WTC11 (cell line): ENCODE data around the gene PDE6D. TPM values are rescaled to one million over a fixed set of nuclear protein-coding genes. Genes with fewer than 3 reads are reported as not detected.

Source experiments
- ATF1 ChIP-seq: sonication (generic); formaldehyde crosslinking; IDR thresholded peaks from 2 replicates; pipeline ENCODE4 v1.8.1; 2023; ENCODE audit warnings: mild to moderate bottlenecking, moderate library complexity, missing genetic modification reagents
- CREB1 ChIP-seq: sonication (generic); formaldehyde crosslinking; IDR thresholded peaks from 2 replicates; pipeline ENCODE4 v1.8.0; 2023; ENCODE audit warnings: mild to moderate bottlenecking, missing genetic modification reagents
- EMX1 ChIP-seq: fragments of 250-450 bp; sonication (Bioruptor Pico); IDR thresholded peaks from 2 replicates; pipeline ENCODE4 v1.8.0; 2021; ENCODE audit warnings: mild to moderate bottlenecking
- JUN ChIP-seq: sonication (generic); formaldehyde crosslinking; IDR thresholded peaks from 2 replicates; pipeline ENCODE4 v1.8.0; 2023; ENCODE audit warnings: mild to moderate bottlenecking, missing genetic modification reagents
- MYBL2 ChIP-seq: sonication (generic); formaldehyde crosslinking; IDR thresholded peaks from 2 replicates; pipeline ENCODE4 v1.8.1; 2023; ENCODE audit warnings: mild to moderate bottlenecking, moderate library complexity, missing genetic modification reagents
- NFATC4 ChIP-seq: fragments of 250-450 bp; sonication (Bioruptor Pico); IDR thresholded peaks from 2 replicates; pipeline ENCODE4 v1.9.0; 2021; ENCODE audit warnings: mild to moderate bottlenecking
- NR1H2 ChIP-seq: sonication (generic); formaldehyde crosslinking; IDR thresholded peaks from 2 replicates; pipeline ENCODE4 v1.9.0; 2021; ENCODE audit warnings: mild to moderate bottlenecking, moderate library complexity, missing genetic modification reagents
- RORB ChIP-seq: fragments of 250-450 bp; sonication (Bioruptor Pico); IDR thresholded peaks from 2 replicates; pipeline ENCODE4 v1.9.0; 2021; ENCODE audit warnings: mild to moderate bottlenecking
- SMAD3 ChIP-seq: sonication (generic); formaldehyde crosslinking; IDR thresholded peaks from 2 replicates; pipeline ENCODE4 v1.8.0; 2022; ENCODE audit warnings: missing genetic modification reagents, mild to moderate bottlenecking, borderline replicate concordance
- ZBTB21 ChIP-seq: sonication (generic); formaldehyde crosslinking; IDR thresholded peaks from 2 replicates; pipeline ENCODE4 v1.8.1; 2023; ENCODE audit warnings: mild to moderate bottlenecking, missing genetic modification reagents, borderline replicate concordance
- ZNF232 ChIP-seq: sonication (generic); formaldehyde crosslinking; IDR thresholded peaks from 2 replicates; pipeline ENCODE4 v1.8.0; 2022; ENCODE audit warnings: mild to moderate bottlenecking, missing genetic modification reagents
- ZNF423 ChIP-seq: fragments of 250-450 bp; sonication (Bioruptor Pico); IDR thresholded peaks from 2 replicates; pipeline ENCODE4 v2.1.2; 2022; ENCODE audit warnings: mild to moderate bottlenecking, moderate library complexity
- total RNA-seq: library from RNA; stranded (reverse); gene quantifications from 3 replicates; pipeline ENCODE4 v1.2.3, GENCODE V29; 2021
- TF ChIP-seq, protein P1 (sequence below): sonication (generic); formaldehyde crosslinking; IDR thresholded peaks from 2 replicates; pipeline ENCODE4 v1.8.1; 2023; ENCODE audit warnings: mild to moderate bottlenecking, missing genetic modification reagents, borderline replicate concordance
- TF ChIP-seq, protein P2 (sequence below): sonication (generic); formaldehyde crosslinking; IDR thresholded peaks from 2 replicates; pipeline ENCODE4 v1.8.0; 2022; ENCODE audit warnings: mild to moderate bottlenecking, missing genetic modification reagents
- TF ChIP-seq, protein P3 (sequence below): sonication (generic); formaldehyde crosslinking; conservative IDR thresholded peaks from 2 replicates; pipeline ENCODE4 v1.8.1; 2022; ENCODE audit warnings: mild to moderate bottlenecking, missing genetic modification reagents
- TF ChIP-seq, protein P4 (sequence below): sonication (generic); formaldehyde crosslinking; IDR thresholded peaks from 2 replicates; pipeline ENCODE4 v1.8.1; 2023; ENCODE audit warnings: mild to moderate bottlenecking, missing genetic modification reagents, moderate library complexity
- TF ChIP-seq, protein P5 (sequence below): sonication (generic); formaldehyde crosslinking; IDR thresholded peaks from 2 replicates; pipeline ENCODE4 v1.8.1; 2022; ENCODE audit warnings: missing genetic modification reagents, borderline replicate concordance
- TF ChIP-seq, protein P6 (sequence below): sonication (generic); formaldehyde crosslinking; IDR thresholded peaks from 2 replicates; pipeline ENCODE4 v1.8.1; 2022; ENCODE audit warnings: mild to moderate bottlenecking, missing genetic modification reagents, moderate library complexity, borderline replicate concordance
- TF ChIP-seq, protein P7 (sequence below): sonication (generic); formaldehyde crosslinking; IDR thresholded peaks from 2 replicates; pipeline ENCODE4 v1.8.1; 2022; ENCODE audit warnings: low read depth, mild to moderate bottlenecking, moderate library complexity, missing genetic modification reagents, borderline replicate concordance
- TF ChIP-seq, protein P8 (sequence below): fragments of 250-450 bp; sonication (Bioruptor Pico); conservative IDR thresholded peaks from 2 replicates; pipeline ENCODE4 v1.9.0; 2021; ENCODE audit warnings: mild to moderate bottlenecking
- TF ChIP-seq, protein P9 (sequence below): fragments of 250-450 bp; sonication (Bioruptor Pico); IDR thresholded peaks from 2 replicates; pipeline ENCODE4 v1.9.0; 2021; ENCODE audit warnings: moderate library complexity, mild to moderate bottlenecking, inconsistent platforms, borderline replicate concordance

PDE6D gene
- total RNA-seq, 1 experiment from 2014 or later = 30.2 TPM

DNA sequence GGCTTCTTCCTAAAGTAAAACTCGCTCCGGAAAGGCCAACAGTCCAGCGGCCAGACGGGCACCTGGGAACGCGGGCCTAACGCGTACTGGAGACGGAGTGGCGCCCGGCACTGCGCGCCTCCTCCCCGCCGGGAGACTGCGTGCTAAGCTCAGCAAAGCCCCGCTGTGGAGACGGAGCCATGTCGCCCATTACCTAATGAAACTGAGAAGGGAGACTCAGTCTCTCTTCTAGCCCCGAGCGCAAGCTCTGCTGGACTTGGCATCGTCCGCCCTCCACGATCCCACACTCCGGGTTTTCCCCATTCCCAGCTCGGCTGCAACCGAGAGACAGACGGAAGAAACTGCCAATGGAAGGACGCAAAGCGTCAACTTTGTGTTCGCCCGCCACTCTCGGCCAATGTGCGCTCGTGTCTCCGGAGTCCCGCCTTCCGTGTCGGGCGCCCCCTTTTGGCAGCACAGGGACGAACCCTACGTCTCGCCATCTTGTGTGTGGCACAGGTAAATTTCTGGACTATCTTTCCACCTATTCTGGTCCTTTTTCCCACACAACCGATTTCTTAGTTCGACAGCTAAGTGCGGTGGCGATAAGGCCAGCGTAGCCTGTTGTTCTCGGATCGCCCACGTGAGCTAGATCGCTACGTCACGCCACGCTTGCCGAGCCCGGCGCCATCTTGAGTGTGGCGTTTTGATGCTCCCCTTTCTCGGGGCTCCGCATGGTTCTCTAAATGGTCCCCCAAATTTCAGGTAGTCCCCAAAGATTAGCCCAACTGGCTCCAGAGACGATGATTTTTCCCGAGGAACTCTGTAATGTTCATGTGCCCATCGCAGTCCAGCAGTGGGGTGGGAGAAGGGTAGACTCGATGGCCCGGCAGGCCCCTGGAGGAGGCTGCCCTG, 74.1 kb downstream of the PDE6D start (continued):
- TF ChIP-seq, protein P1, sequence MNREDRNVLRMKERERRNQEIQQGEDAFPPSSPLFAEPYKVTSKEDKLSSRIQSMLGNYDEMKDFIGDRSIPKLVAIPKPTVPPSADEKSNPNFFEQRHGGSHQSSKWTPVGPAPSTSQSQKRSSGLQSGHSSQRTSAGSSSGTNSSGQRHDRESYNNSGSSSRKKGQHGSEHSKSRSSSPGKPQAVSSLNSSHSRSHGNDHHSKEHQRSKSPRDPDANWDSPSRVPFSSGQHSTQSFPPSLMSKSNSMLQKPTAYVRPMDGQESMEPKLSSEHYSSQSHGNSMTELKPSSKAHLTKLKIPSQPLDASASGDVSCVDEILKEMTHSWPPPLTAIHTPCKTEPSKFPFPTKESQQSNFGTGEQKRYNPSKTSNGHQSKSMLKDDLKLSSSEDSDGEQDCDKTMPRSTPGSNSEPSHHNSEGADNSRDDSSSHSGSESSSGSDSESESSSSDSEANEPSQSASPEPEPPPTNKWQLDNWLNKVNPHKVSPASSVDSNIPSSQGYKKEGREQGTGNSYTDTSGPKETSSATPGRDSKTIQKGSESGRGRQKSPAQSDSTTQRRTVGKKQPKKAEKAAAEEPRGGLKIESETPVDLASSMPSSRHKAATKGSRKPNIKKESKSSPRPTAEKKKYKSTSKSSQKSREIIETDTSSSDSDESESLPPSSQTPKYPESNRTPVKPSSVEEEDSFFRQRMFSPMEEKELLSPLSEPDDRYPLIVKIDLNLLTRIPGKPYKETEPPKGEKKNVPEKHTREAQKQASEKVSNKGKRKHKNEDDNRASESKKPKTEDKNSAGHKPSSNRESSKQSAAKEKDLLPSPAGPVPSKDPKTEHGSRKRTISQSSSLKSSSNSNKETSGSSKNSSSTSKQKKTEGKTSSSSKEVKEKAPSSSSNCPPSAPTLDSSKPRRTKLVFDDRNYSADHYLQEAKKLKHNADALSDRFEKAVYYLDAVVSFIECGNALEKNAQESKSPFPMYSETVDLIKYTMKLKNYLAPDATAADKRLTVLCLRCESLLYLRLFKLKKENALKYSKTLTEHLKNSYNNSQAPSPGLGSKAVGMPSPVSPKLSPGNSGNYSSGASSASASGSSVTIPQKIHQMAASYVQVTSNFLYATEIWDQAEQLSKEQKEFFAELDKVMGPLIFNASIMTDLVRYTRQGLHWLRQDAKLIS (CRISPR knock-in tag) = no peak; the same call in 1 of the 2 replicates
- TF ChIP-seq ZBTB21 (CRISPR knock-in tag) (no peak), EMX1 (CRISPR knock-in tag) (no peak), ZNF423 (CRISPR knock-in tag) (no peak; the same call in 1 of the 2 replicates), RORB (CRISPR knock-in tag) (no peak), NR1H2 (0 out of 2 replicates have a peak, but pooled peaks have one; percentile 18), ZNF232 (CRISPR knock-in tag) (no peak; the same call in 1 of the 2 replicates), ATF1 (CRISPR knock-in tag) (no peak), JUN (no peak), NFATC4 (CRISPR knock-in tag) (no peak), MYBL2 (peak; percentile 84), SMAD3 (CRISPR knock-in tag) (peak; percentile 41; the same call in 1 of the 2 replicates), CREB1 (CRISPR knock-in tag) (no peak)
- TF ChIP-seq, protein P2, sequence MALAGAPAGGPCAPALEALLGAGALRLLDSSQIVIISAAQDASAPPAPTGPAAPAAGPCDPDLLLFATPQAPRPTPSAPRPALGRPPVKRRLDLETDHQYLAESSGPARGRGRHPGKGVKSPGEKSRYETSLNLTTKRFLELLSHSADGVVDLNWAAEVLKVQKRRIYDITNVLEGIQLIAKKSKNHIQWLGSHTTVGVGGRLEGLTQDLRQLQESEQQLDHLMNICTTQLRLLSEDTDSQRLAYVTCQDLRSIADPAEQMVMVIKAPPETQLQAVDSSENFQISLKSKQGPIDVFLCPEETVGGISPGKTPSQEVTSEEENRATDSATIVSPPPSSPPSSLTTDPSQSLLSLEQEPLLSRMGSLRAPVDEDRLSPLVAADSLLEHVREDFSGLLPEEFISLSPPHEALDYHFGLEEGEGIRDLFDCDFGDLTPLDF (CRISPR knock-in tag) = peak; percentile 13; the same call in 1 of the 2 replicates
- TF ChIP-seq, protein P3, sequence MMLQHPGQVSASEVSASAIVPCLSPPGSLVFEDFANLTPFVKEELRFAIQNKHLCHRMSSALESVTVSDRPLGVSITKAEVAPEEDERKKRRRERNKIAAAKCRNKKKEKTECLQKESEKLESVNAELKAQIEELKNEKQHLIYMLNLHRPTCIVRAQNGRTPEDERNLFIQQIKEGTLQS = peak; percentile 54; the same call in 1 of the 2 replicates
- TF ChIP-seq, protein P4, sequence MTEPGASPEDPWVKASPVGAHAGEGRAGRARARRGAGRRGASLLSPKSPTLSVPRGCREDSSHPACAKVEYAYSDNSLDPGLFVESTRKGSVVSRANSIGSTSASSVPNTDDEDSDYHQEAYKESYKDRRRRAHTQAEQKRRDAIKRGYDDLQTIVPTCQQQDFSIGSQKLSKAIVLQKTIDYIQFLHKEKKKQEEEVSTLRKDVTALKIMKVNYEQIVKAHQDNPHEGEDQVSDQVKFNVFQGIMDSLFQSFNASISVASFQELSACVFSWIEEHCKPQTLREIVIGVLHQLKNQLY (CRISPR knock-in tag) = 0 out of 2 replicates have a peak, but pooled peaks have one; percentile 54
- TF ChIP-seq, protein P5, sequence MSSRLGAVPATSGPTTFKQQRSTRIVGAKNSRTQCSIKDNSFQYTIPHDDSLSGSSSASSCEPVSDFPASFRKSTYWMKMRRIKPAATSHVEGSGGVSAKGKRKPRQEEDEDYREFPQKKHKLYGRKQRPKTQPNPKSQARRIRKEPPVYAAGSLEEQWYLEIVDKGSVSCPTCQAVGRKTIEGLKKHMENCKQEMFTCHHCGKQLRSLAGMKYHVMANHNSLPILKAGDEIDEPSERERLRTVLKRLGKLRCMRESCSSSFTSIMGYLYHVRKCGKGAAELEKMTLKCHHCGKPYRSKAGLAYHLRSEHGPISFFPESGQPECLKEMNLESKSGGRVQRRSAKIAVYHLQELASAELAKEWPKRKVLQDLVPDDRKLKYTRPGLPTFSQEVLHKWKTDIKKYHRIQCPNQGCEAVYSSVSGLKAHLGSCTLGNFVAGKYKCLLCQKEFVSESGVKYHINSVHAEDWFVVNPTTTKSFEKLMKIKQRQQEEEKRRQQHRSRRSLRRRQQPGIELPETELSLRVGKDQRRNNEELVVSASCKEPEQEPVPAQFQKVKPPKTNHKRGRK (CRISPR knock-in tag) = 0 out of 2 replicates have a peak, but pooled peaks have one; percentile 53
- TF ChIP-seq, protein P6, sequence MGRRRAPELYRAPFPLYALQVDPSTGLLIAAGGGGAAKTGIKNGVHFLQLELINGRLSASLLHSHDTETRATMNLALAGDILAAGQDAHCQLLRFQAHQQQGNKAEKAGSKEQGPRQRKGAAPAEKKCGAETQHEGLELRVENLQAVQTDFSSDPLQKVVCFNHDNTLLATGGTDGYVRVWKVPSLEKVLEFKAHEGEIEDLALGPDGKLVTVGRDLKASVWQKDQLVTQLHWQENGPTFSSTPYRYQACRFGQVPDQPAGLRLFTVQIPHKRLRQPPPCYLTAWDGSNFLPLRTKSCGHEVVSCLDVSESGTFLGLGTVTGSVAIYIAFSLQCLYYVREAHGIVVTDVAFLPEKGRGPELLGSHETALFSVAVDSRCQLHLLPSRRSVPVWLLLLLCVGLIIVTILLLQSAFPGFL (CRISPR knock-in tag) = peak; percentile 73; the same call in 1 of the 2 replicates
- TF ChIP-seq, protein P7, sequence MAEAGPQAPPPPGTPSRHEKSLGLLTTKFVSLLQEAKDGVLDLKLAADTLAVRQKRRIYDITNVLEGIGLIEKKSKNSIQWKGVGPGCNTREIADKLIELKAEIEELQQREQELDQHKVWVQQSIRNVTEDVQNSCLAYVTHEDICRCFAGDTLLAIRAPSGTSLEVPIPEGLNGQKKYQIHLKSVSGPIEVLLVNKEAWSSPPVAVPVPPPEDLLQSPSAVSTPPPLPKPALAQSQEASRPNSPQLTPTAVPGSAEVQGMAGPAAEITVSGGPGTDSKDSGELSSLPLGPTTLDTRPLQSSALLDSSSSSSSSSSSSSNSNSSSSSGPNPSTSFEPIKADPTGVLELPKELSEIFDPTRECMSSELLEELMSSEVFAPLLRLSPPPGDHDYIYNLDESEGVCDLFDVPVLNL (CRISPR knock-in tag) = peak; percentile 64; the same call in 1 of the 2 replicates
- TF ChIP-seq, protein P8, sequence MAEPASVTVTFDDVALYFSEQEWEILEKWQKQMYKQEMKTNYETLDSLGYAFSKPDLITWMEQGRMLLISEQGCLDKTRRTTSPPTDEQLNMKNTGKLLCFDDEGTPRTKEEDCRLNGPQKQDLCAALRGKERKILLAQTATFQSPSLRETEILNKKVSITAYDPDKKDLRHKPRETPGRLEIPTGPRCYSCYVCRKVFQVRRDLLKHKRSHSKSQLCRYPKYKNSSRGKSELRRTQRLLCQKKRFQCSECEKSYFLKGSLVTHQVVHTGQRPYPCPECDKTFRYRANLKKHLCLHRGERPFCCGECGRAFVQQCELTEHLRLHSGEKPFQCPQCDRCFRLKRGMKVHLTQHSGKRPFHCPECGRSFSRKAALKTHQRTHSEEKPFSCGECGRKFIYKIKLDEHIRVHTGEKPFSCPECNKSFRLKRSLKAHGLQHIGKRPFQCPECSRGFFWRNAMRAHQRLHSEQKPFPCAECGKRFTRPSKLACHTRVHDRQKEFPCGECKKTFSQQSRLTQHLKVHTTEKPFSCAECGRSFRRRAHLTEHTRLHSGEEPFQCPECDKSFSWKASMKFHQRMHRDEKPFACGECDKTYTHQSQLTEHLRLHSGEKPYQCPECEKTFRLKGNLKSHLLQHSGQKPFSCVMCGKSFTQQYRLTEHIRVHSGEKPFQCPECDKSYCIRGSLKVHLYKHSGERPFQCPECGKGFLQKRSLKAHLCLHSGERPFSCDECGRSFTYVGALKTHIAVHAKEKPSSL = no peak
- TF ChIP-seq, protein P9, sequence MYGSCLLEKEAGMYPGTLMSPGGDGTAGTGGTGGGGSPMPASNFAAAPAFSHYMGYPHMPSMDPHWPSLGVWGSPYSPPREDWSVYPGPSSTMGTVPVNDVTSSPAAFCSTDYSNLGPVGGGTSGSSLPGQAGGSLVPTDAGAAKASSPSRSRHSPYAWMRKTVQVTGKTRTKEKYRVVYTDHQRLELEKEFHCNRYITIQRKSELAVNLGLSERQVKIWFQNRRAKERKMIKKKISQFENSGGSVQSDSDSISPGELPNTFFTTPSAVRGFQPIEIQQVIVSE (CRISPR knock-in tag) = no peak
